GM12892 (cell line): ENCODE measurements around the gene MRPL38.
"Not testable (repeated sequence)": the region's sequence is repeated elsewhere in the genome, so short reads cannot be mapped to it uniquely, and the experiment has no call there.

Source experiments
- DNase-seq: peaks from one replicate; pipeline ENCODE4 v3.0.0; 2011; ENCODE audit not compliant: insufficient read length
- FAIRE-seq: peaks from 2 replicates; lab custom pipeline; 2011; peaks lifted over from hg19 to GRCh38; lab: Jason Lieb, UNC
- POLR2A ChIP-seq: IDR thresholded peaks from 2 replicates; pipeline ENCODE4 v1.6.1; 2011; ENCODE audit warnings: low read depth, low read length, control low read depth
- POLR2AphosphoS5 ChIP-seq: IDR thresholded peaks from 2 replicates; pipeline ENCODE4 v1.6.1; 2011; ENCODE audit warnings: low read depth, low read length, control low read depth
- TAF1 ChIP-seq: IDR thresholded peaks from 2 replicates; pipeline ENCODE4 v1.6.1; 2011; ENCODE audit warnings: low read depth, mild to moderate bottlenecking, control low read depth, low read length, borderline replicate concordance

The MRPL38 gene

DNA sequence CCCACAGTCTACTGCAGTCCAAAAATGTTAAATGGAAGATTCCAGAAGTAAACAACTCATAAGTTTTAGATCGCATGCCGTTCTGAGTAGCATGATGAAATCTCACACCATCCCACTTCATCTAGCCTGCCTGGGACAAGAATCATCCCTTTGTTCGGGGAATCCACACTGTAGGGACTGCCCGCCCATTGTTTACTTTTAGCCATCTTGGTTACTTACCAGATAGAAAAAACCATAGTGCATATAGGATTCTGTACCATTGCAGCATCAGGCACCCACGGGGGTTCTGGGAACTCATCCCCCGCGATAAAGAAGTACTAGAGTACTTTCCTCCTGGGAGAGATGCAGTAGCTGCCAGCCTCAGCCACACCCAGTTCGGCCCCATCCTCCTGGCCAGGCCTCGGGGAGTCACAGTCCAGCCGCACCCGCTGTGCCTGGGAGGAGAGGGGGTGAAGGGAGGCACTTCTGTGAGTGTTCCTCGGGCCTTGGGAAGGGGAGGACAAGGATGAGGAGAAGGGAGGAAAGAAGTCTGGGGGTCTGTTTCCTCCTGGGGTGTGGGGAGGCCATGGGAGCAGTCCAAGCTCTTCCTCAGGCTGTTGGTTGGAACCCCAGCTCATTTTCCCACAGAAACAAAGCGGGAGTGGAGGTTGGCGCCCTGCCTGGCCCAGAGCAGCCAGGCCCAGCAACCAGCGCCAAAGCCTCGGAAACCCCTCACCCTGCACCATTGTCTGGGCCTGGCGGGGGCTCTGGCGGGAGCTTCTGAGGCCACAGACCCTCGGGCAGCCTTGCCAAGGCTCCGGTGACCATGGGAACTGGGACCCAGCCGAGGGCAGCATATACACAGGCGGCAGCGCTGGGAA lies 35.2 kb downstream of the MRPL38 start:
- TF ChIP-seq POLR2A (no peak), TAF1 (no peak), POLR2AphosphoS5 (no peak)
- FAIRE-seq: no peak
- no peak for DNase-seq

DNA sequence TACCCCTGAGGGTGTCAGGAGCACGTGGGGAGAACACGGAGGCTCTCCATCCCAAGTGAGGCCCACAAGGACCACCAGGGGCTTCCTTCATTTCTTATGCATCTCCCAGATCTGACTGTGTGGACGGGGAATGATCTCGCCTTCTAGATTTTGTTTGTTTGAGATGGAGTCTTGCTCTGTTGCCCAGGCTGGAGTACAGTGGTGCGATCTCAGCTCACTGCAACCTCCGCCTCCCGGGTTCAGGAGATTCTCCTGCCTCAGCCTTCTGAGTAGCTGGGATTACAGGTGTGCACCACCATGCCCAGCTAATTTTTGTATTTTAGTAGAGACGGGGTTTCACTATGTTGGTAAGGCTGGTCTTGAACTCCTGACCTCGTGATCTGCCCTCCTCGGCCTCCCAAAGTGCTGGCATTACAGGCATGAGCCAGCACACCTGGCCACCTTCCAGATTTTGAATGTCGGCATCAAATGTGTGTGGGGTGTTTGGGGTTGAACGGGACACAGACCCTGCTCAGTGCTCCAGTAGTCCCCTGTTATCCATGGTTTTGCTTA lies 35.9 kb downstream of the MRPL38 start:
- DNase-seq, FAIRE-seq: not testable (repeated sequence)

DNA sequence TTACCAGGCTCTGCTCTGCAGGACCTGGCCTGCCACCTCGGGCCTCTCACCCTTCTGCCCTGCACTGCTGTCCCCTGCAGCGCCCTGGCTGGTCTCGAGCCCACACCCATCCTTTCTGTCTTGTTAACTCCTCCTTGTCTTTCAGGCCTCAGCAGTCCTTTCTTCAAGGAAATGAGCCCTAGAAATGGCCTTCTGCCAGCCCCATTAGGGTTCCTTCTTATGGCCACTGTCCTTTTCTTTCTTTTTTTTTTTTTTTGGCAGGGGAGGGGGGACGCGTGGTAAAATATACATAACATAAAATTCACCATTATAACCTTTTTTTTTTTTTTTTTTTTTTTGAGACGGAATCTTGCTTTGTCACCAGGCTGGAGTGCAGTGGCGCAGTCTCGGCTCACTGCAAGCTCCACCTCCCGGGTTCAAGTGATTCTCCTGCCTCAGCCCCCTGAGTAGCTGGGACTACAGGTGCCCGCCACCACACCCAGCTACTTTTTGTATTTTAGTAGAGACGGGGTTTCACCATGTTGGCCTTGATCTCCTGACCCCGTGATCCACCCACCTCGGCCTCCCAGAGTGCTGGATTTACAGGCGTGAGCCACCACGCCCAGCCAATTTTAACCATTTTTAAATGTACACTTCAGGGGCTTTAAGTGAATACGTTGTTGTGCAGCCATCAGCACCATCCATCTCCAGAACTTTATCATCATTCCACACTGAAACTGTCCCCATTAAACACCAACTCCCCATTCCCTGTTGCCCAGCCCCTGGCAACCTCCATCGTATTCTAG lies 39.1 kb downstream of the MRPL38 start:
- DNase-seq, FAIRE-seq: not testable (repeated sequence)

DNA sequence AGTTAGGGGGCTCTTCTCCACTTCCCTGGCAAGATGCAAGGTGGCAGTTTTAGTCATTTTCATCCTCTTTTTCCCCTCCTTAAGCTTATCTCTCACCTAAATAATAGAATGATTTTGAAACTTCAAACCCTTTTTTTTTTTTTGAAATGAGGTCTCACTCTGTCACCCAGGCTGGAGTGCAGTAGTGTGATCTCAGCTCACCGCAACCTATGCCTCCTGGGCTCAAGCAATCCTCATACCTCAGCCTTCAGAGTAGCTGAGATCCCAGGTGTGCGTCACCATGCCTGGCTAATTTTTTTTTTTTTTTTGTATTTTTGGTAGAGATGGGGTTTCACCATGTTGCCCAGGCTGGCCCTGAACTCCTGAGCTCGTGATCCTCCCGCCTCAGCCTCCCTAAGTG lies 39.8 kb downstream of the MRPL38 start:
- not testable (repeated sequence) for DNase-seq, FAIRE-seq

DNA sequence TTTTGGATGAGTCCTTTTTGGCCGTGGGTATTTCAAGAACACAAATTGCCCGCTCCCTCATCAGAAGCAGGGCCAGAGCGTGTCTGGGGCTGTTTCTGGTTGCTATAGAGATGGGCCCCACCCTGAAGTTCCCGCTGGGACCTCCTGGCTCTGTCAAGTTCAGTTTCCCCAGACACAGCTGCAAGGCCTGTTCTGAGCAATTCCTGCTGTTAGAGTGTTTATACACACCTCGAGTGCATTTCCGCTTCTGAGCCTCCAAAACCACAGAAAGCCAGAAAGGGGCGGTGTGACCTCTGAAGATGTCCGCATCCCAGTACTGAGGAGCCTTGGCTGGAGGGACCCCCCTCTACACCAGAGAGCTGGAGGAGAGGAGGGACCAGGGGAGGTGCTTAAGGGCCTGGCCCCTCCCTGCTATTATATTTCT lies 40.2 kb downstream of the MRPL38 start:
- peak; percentile 83 for DNase-seq
- no peak for TF ChIP-seq TAF1
- TF ChIP-seq POLR2A: no peak
- TF ChIP-seq POLR2AphosphoS5: no peak
- peak; percentile 78 for FAIRE-seq

DNA sequence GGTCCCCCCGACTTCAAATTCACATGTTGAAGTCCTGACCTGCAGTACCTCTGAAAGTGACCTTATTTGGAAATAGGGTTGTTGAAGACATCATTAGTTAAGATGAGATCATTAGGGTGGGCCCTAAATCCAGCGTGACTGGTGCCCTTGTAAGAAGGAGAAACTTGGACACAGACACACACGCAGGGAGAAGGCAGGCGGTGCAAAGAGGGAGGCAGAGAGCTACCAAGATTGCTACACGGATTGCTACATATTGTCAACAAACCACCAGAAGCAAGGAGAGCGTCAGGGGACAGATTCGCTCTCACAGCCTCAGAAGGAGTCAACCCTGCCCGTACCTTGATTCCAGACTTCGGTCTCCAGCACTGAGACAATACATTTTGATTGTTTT lies 42.8 kb downstream of the MRPL38 start:
- no peak for TF ChIP-seq POLR2AphosphoS5
- TF ChIP-seq POLR2A: no peak
- no peak for TF ChIP-seq TAF1
- DNase-seq (no peak), FAIRE-seq (no peak)

DNA sequence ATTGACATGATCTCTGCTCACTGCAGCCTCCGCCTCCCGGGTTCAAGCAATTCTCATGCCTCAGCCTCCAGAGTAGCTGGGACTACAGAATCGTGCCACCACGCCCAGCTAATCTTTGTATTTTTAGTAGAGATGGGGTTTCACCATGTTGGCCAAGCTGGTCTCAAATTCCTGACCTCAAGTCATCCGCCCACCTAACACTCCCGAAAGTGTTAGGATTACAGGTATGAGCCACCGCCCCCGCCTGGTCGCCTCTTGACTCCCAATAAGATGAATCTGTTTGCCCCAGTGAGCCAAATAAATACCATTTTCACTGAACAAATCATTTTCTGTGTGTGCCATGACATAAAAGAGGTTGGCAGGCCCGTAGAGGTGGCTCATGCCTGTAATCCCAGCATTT lies 45.3 kb downstream of the MRPL38 start:
- DNase-seq, FAIRE-seq: not testable (repeated sequence)

DNA sequence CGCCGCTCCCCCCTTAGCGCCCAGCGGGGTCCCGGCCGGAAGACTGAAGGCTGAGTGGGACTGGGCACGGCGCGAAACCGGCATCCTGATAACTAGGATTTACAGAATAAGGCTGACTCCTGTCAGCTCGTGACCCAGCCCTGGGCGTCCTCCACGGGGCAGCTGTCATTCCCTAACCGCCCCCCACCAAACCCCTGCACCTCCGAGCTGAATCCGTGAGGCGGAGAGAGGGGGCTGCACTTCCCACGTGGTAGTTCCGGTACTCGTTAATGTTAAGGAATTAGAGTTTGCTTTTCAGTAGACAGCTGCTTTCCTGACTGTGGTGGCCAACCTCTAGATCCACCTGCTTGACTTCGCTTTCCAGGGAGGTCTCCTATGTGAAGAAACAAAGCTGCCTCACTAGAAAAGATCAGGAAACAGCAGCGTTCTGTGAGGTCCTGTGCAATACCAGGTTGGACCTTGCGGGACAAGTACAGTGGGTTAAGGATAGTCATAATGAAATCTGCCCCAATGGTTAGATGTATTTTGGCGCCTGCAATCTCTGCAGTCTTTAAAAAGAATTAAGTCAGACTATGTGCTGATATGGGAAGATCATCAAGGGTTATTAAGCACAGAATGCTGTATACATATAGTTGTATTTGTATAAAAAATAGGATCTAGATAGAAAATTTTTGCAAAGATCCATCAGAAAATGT lies 48.5 kb downstream of the MRPL38 start:
- FAIRE-seq (no peak), DNase-seq (no peak)
- TF ChIP-seq TAF1: no peak
- TF ChIP-seq POLR2AphosphoS5: no peak
- no peak for TF ChIP-seq POLR2A

DNA sequence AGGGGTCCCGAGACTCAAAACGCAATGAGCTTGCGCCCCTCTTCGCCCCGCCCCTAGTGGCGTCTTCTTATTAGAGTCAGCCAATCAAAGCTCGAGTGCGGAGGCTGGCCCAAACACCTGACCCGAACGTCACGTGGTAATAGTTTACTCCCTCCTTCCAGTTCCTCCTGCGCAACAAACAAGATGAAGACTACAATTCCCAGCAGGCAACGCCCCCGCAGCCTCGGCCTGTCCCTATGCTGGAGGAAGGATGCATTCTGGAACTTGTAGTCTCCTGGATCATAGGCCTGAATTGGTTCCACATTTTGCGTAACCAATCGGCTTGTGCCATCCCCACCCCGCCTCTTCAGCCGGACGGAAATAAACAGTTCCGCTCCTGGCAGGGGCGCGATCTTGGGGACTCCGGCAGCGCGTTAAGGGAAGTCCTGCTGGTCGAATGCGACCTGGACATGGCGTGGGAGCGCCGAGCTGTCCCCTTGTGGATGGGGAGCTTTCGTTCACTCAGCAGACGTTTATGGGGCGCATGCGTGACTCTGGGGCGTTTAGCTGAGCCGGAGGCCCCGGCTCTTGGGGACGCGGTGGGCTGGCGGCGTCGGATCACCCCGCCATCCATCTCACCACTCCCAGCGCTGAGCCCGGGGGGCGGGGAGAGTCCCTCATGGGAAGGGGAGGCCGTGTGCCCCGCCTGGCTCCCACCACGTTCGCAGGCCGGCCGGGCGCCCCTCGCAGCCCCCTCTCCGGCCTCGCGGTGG lies 49.2 kb downstream of the MRPL38 start, which contains the start of gene WBP2:
TSS of gene WBP2 (minus strand) at position 26 of the 752 bp plus-strand sequence. CDS start 38 bp downstream, outside the sequence.
- TF ChIP-seq TAF1 (no peak), POLR2AphosphoS5 (peak; percentile 92), POLR2A (peak; percentile 94)
- FAIRE-seq (peak; percentile 98), DNase-seq (peak; percentile 96)

DNA sequence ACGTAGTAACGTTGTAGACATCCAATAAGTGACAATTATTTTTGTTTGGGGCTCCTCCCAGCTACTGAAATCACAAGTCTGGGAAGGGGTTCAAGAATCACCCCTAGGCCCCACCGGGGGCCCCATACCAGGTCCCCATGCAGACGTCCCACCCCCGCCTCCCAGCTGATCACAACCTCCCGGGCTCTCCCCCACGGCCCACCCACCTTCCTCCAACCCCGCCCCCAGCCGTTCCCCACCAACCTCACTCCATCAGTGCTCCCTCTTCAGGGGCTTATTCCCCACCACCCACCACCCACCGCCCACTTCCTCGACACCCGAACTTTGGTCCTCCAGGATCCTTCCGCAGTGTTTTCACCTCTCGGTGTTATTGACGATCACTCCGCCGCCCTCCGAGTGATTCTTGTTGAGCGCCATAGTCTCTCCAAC lies 49.8 kb downstream of the MRPL38 start:
- no peak for DNase-seq
- no peak for TF ChIP-seq POLR2AphosphoS5
- no peak for FAIRE-seq

DNA sequence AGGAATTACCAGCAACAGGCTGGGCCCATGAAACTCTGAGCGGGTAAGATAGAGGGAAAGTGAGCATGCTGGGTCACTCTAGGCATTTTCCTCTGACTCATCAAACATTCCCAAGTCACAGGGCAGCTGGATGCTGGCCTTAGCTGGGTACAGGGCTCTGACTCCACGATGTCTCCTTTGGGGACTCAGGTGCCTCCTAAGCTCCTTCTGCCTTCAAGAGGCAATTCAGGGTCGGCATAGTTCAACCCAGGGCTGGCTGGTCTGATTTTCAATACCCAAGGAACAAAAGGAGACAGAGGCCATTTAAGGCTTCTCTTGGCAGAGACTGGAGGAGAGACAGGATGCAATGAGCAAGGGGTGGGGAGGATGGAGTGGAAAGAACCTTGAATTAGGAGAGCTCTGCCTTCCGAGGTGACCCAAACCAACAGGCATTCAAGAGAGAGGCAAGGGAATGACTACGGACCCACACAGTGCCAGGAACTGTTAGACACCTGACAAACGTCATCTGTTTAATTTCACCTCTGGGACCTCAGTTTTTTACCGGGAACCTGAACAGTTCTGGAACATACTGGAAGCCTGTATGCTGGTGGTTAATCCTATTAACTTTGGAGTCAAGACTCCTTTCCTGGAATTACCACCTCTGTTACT lies 50.5 kb downstream of the MRPL38 start:
- no peak for FAIRE-seq
- no peak for DNase-seq
- no peak for TF ChIP-seq TAF1
- TF ChIP-seq POLR2AphosphoS5: no peak
- no peak for TF ChIP-seq POLR2A
